Left renal pelvis (tissue), 4 donors: Measurements from ENCODE around the gene KCNJ4. TPM values are rescaled to one million over a fixed set of nuclear protein-coding genes. Genes with fewer than 3 reads are reported as not detected.
A peak's percentile ranks its signal among the peaks of the same experiment; 100 is the strongest.
"Not testable (repeated sequence)": the region's sequence is repeated elsewhere in the genome, so short reads cannot be mapped to it uniquely, and the experiment has no call there.

Experiments used
- DNase-seq, 4 donors: peaks; one replicate each; pipeline ENCODE4 v3.0.0-alpha.2; 2013; ENCODE audit warnings: low read depth in 4 of 4, low spot score in 3 of 4
- polyA plus RNA-seq, 4 donors: library from polyadenylated mRNA; unstranded; fragments of 120-200 nt; gene quantifications; one replicate each; pipeline ENCODE4 v1.2.1, GENCODE V29; 2013; ENCODE audit not compliant: insufficient read length in 4 of 4

KCNJ4 gene
- polyA plus RNA-seq, 4 donors: 0.23 to 1.5 (median 0.33) TPM

DNA sequence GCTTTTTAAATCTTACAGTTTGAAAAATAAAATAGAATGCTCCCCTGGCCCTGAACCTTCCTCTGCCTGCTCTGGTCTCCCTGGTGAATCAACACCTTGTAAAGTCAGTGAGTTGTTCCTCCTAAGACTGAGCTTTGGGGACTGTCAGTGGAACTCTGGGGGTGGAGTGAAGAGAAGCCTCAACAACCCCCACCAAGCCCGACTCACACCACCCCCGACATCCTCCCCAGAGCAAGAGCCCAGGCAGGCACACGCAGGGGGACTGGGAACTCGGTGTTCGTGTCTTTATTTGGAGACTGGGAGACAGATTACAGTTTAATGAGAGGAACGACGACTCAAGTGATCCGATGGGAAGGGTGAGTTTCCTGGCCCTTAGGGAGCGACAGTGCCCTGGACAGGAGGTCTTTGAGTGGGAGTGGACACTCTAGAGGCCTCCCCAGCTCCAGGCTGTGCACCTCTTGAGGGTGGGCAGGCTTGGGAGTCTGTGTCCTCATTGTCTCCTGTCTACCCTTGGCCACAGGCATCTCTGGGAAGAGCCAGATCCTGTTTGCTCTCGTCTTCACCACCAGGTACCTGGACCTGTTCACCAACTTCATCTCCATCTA lies 19.1 kb upstream of the KCNJ4 start:
- DNase-seq: no peak

DNA sequence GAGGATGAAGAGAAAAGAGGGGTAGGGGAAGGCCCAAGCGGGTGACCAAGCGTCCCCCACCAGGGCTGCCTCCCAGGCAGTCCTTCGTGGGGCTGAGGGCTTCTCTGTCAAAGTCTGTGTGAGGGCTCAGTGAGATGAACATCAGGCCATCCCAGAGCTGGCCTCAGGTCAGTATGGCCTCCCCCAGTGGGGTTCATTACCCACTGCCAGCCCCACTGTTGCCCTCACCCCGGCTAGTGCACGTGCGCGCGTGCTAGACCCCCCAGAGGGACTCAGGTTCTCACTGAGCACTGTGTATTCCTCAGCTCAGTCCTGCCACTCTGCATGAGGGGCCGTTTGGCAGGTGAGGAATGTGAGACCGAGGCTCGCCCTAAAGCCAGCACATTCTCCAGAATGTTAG lies 16.2 kb upstream of the KCNJ4 start:
- DNase-seq: no peak

DNA sequence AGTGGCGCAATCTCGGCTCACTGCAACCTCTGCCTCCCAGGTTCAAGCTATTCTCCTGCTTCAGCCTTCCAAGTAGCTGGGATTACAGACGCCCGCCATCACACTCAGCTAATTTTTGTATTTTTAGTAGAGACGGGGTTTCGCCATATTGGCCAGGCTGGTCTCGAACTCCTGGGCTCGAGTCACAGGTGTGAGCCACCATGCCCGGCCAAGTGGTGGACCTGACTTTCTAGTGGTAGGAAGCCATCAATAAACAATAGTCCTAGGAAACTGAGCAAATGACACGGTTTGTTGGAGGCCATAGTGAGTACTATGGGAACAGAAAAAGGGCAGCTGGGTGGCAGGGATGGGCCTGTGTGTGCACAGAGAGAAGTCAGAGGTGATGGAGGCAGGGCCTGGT lies 15.2 kb upstream of the KCNJ4 start:
- not testable (repeated sequence) for DNase-seq

DNA sequence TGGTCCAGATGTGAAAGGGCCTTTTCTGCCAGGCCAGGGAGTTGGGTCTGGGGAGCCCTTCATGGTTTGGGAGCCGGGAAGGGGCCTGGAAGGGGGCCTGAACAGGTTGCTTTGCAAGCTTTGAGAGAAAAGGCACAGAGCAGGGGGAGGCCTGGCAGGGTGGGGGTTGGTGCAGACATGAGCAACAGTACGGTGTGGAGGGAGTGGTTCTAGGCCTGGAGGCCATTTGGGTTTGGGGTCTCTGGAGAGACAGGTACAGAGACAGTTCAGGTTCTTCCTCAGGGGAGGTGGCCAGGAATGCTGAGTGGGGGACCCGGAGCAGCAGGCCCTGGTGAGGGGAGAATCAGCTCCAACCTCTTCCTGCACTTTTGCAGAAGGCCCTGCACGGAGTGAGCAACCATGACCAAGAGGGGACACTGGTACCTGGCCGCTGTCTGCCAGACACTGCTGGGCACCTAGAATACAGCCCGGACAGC lies 14.3 kb upstream of the KCNJ4 start:
- DNase-seq: no peak

DNA sequence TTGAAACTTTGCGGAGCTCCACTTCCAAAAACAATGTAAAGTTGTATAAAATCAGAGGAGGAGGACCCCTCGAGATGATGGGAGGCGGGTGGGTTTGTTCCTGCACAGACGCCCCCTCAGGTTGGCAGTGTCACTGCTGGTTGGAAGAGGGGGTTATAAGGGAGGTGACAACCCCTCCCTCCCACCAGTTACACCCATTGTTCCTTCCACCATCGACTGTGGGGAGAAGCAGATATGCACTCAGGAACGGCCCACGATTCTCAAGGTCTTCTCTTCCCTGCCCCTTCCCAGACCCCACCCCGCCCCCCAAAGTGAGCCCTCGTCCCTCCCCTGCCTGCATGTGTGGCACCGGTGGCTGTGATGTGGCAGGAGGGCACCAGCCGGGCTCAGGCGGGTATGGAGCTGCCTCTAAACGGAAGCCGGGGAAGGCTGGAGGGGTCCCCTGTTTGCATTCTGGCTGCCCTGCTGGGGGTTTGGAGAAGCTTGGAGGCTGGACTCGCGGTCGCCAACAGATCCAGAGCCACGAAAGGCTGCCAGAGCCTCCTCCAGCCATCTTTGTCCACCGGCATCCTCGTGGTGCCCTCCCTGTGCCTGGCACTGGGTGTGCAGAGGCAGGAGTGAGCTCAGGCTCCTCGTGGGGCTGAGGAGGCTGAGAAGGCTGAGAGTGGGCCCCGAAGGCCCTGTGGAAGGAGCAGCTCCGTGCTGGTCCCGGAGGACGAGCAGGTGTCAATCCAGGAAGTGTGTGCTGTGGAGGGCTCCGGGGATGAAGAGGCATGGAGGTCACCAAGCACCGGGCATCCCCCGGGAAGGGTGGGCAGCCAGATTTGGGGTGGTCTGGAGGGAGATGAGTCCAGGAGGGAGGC lies 13.7 kb upstream of the KCNJ4 start:
- no peak for DNase-seq

DNA sequence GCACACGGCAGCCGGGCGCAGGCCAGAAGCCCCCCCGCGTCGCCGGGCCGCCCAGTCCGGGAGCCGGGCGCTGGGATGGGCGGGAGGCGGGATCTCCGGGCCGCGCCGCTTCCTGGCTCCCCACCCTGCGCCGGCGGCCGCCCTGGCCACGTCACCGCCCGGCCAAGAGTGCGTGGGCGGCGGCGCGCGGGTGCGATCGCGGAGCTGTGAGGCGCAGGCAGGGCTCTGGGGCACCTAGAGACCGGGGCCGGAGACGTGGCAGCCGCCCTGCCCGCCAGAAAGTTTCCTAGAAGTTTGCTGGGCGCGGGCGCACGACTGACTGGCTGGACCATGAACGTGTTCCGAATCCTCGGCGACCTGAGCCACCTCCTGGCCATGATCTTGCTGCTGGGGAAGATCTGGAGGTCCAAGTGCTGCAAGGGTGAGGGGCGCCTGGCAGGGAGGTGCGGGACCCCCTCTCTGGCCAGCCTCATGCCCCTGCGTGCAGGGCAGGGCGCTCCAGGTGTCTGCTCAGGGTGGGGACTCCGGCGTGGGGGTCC lies 13.0 kb upstream of the KCNJ4 start, which contains the start of gene KDELR3:
Gene KDELR3, plus strand, starts transcription at position 193 of the 539 bp plus-strand sequence. Its CDS starts 138 bp downstream, at position 331.
- no peak for DNase-seq

DNA sequence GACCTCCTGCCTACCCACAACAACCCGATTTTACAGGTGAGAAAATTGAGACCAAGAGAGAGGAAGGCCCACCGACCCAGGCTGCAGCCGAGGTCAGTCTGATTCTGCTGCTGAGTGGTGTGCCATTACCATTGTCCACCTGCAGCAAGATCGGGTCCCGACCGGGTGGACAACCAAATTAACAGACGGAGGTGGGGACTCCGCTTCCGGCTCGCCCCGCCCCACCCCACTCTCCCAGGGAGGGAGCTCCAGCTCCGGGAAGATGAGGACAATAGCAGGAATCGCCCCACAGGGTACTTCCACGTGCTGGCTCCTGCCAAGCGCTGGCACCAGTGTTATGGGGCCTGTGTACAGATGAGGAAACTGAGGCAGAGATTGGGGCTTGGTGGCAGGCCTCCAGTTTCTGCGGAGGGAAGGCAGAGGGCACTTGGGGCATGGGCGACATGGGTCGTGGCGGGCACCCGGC lies 12.5 kb upstream of the KCNJ4 start:
- DNase-seq: no peak

DNA sequence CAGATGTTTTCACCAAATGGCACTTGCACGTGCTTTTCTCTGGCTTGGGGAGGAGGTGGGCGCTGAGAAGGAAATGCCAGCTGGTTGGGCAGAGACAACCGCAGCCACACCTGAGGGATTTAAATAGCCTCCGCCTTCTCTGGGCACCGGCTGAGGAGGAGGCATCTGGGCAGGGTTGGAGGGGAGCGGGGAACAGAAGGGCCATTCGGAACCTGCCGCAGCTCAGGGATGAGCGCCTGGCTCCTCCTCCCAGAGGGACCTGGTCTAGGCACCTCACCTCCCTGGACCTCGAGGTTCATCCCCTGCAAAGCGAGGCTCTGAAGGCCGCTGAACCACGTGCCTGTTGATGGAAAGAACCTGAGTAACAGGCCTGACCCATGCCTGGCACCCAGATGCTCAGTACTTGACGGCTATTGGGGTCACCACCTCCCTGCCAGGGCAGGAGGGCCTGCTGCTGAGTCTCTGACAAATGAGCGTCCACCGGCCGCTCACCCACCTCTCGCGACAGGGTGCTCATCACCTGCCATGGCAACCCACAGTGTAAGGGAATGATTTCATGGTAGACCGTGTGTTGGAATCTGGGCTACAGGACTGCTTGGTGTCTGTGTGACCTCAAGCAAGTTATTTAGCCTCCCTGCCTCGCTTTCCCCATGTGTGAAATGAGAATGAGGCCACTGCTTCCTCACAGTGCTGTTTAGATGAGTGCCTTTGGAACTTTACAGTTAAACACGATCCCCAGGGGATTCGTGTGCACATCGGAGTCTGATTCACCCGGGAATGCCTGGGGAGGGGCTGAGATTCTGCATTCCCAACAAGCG lies 10.9 kb upstream of the KCNJ4 start:
- DNase-seq: no peak

DNA sequence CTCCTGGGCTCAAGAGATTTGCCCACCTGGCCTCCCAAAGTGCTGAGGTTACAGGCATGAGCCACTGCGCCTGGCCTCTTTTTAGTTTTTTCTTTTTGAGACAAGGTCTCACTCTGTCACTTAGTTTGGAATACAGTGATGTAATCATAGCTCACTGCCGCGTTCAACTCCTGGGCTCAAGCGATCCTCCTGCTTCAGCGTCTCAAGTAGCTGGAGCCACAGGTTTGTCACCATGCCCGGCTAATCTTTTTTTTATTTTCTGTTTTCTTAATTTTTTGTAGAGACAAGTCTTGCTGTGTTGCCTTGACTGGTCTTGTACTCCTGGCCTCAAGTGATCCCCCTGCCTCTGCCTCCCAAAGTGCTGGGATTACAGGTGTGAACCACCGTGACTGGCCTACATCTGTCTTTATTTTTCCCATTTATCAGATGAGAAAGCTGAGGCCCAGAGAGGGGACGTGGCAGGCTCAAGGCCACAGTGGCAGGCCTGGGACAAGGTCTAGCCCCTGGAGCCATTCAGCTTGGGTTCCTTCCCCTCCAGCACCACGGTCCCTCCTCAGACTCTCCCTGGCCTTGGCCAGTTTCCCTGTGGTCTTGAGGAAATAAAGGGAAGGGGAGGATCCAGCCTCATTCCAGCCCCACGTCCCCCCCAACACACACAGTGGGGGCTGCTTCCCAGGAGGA lies 10.1 kb upstream of the KCNJ4 start:
- DNase-seq: no peak

DNA sequence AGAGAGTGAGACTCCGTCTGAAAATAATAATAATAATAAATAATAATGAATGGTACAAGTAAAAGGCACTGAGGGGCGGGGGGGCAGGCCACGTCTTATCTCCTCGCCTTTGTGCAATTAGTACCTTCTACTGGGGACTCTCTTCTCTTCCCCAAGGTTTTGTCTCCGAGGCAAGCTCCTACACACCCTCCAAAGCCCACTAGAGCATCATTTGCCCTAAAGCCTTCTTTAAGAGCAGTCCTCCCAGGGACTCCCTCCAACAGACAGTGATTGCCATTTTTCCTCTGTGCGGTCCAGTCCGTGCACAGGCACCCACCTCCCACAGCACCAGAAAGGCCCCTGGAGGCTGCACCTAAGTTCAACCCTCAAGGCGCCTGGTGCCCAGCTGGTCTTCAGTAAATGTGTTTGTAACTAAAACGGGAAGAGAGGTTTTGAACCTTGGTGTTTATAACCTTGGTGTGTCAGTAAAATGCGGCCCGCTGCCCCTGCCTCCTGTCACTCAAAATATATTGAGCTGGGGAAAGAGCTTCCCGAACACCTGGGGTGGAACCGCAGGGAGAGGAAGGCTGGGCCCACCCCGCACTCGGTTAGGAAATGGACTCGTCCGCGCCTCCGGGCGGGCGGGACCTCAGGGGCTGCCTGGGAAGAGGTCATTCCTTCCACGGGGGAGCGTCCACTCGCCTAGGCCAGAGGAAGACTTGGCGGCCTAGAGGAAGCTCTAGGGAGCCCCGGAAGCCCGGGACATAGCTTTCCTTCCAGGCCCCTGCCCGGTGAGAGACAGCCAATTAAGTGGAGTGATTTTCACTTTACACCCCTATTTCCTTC lies 8.2 kb upstream of the KCNJ4 start:
- DNase-seq: peak in 3 of 4 donors; percentile 39 to 71 (median 57)

DNA sequence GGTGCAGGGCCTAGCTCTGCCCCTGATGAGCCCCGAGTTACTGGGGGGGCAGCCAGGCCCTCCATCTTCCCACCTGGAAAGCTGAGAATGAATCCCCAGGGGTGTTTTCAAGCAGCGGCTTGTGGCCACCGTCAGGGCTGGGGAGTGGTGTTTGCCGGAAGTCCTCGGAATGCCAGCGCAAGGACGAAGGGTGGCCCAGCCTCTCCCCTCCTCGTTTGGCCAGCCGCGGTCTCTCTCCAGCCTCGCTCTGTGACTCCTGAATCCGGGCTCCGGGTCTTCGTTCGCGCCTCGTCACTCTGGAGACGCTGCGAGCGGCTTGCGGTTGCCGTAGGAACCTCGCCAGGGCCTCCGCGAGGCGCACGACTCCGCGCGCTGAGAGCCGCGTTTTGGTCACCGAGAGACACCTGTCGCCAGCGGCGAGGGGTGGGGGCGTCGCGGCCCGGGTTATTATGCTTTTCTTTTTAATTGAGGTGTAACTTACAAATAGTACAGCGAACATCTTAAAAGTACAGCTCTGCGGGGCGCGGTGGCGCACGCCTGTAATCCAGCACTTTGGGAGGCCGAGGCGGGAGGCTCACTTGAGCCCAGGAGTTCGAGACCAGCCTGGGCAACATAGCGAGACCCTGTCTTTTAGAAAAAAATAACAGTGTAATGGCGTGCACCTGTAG lies 6.5 kb upstream of the KCNJ4 start:
- peak; percentile 73 to 87 (median 76) for DNase-seq

DNA sequence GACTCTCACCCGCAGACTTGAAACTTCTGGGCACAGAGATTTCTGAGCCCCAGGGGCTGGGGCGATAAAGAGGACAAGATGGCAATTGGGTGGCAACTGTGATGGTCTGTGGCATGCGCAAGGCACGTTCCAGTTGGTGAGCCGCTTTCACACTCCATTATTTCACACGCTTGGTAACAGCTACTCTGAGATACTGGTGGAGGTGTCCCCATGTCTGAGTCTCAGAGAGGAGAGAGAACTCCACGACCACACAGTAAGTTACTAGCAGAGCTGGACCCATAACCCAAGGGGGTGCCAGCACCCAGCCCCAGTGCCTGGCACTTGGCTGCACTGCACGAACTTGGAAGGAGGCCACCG lies 6.0 kb upstream of the KCNJ4 start:
- DNase-seq: no peak

DNA sequence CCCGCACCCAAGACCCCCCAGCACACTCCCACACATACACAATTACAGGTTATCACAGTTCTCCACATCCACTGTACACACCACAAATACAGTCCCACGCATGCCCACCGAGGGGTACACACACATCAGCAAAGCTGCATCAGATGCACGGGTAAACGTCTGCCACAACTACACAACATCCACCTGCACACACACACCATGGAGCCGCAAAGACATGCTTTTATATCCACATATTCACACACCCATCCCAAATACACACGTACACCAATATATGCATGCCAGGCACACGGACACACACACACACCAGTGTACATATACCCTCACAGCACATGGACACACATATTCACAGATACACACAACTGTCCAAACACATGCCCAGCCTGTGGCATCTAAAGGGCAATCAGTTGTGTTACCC lies 5.4 kb upstream of the KCNJ4 start:
- DNase-seq: no peak

DNA sequence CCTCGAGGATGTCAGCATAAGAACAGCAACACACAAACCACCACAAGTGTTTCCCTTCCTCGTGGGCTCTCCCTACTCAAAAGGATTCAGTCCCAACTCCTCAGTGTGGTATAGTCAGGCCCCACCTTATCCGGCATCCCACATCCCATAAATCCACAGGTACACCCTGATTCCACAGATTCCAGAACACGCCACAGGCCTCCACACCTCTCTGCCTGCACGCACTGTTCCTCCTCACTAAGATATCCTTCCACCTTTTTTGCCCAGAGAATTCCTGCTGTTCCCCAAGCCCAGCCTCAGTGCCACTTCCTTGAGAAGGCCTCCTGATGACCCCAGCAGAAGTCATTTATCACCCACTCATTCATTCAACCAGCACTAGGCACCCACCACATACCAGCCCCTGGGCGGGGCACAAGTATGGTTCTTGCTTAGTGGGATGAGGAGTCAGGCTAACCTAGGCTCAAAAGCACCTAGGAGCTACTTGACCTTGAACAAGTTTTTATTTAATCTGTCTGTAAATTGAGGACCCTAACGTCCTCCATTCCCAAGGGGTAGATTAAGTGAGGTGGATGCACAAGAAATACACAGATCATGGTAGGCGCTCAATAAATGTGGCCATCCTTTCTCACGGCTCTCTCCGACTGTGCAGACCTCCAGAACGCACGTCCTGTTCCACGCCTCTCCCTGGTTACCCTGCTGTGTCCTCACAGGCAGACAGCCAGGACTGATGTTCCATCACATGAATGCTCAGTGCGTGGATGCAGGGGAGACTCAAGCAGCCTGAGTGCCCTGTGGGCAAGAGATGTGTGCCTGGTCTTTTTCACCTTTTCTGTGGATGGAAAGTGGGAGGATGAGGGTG lies 2.1 kb upstream of the KCNJ4 start:
- no peak for DNase-seq

DNA sequence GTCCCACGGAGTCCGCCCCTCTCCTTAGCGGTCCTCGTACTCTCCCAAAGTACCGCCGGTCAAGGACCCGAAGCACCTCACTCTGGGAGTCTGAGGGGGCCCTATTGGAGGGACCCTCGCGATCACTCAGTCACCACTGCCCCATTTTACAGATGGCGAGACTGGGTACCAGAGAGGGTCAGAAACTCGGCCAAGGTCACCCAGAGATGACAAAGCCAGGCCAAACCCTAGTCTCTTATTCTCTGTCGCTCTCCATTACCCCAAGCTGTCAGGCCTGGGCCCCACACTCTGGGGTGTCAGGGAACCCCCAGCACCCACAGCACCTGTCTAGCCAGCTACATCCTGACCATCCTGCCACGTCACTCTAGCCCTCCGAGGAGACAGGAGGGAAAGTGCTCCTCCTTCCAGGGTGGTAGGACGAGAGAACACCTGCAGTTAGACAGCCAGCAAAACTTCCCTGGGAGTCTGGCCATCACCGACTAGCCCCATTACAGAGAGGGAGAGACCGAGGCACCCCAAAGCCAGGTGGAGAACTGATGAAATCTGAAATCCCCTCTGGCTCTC lies 1.4 kb upstream of the KCNJ4 start:
- no peak for DNase-seq

DNA sequence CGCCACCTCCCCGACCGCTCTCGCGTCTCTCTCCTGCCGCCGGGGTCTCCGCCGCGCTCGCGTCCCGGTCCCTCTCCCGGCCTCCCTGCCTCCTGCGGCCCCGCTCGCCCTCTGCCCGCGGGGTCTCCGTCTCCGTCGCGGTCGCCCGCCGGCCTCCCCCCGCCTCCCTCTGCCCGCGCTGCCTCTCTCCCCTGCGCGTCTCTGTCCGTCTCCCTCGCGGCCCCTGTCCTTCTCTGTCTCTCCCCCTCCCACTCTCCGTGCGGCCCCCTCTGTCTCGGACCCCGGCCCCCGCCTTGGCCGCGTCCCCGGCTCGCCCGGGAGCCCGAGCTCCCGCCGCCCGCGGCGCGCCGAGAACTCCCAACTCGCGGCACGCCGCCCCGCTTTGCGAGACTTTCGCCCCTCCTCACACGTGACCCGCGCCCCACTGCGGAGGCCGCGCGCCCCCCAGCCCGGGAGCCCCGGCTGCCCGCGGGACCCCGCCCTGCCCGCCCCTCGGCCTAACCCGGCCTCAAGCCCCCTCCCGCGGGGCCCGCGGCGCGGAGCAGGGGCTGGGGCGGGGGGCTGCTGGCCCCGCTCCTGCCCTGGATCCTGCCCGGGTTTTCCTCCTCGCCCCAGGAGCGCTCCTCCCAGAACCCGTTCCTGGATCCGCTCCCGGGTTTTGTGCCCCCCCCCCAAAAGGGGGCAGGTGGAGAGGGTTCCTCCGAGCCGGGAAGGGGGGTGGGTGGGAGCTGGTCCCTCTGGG lies 702 bp upstream of the KCNJ4 start:
- no peak for DNase-seq
